Hepatocyte (in vitro differentiated cells): Measurements from ENCODE around the gene SLX9. TPM values are rescaled to one million over a fixed set of nuclear protein-coding genes. Genes with fewer than 3 reads are reported as not detected.

ENCODE experiments used
- DNase-seq: peaks from one replicate; pipeline ENCODE4 v3.0.0-alpha.2; 2016; ENCODE audit warnings: low spot score
- H2AFZ ChIP-seq: fragments of 200-600 bp; sonication (generic); 2 replicates; pipeline ENCODE4 v1.6.0; 2016; ENCODE audit warnings: antibody characterized with exemption, mild to moderate bottlenecking
- H3K27ac ChIP-seq: fragments of 200-600 bp; sonication (generic); 2 replicates; pipeline ENCODE4 v1.5.1; 2016; ENCODE audit warnings: mild to moderate bottlenecking
- H3K27me3 ChIP-seq: fragments of 200-600 bp; sonication (generic); 2 replicates; pipeline ENCODE4 v1.6.1; 2016
- H3K36me3 ChIP-seq: fragments of 200-600 bp; sonication (generic); replicated peaks from 2 replicates; pipeline ENCODE4 v1.5.1; 2016; ENCODE audit warnings: low read depth; ENCODE audit not compliant: insufficient read depth
- H3K4me1 ChIP-seq: fragments of 200-600 bp; sonication (generic); 2 replicates; pipeline ENCODE4 v1.5.1; 2016; ENCODE audit warnings: mild to moderate bottlenecking, moderate library complexity; ENCODE audit not compliant: insufficient read depth
- H3K4me2 ChIP-seq: fragments of 200-600 bp; sonication (generic); 2 replicates; pipeline ENCODE4 v1.6.0; 2016
- H3K4me3 ChIP-seq: fragments of 200-600 bp; sonication (generic); 2 replicates; pipeline ENCODE4 v1.5.1; 2016; ENCODE audit warnings: mild to moderate bottlenecking
- H3K79me2 ChIP-seq: fragments of 200-600 bp; sonication (generic); 2 replicates; pipeline ENCODE4 v1.6.0; 2017; ENCODE audit warnings: mild to moderate bottlenecking
- H3K9me2 ChIP-seq: fragments of 200-600 bp; sonication (generic); replicated peaks from 2 replicates; pipeline ENCODE4 v1.6.0; 2017; ENCODE audit warnings: mild to moderate bottlenecking; ENCODE audit not compliant: insufficient read depth
- H3K9me3 ChIP-seq: fragments of 200-600 bp; sonication (generic); 2 replicates; pipeline ENCODE4 v1.5.1; 2016; ENCODE audit warnings: low read depth, mild to moderate bottlenecking
- H4K20me1 ChIP-seq: fragments of 200-600 bp; sonication (generic); 2 replicates; pipeline ENCODE4 v1.6.0; 2016; ENCODE audit warnings: mild to moderate bottlenecking; ENCODE audit not compliant: insufficient read depth, poor library complexity, severe bottlenecking
- EZH2 ChIP-seq: fragments of 200-600 bp; sonication (generic); IDR thresholded peaks from 2 replicates; pipeline ENCODE4 v1.6.1; 2016; ENCODE audit warnings: antibody characterized with exemption, mild to moderate bottlenecking, borderline replicate concordance
- EZH2phosphoT487 ChIP-seq: fragments of 200-600 bp; sonication (generic); IDR thresholded peaks from one replicate; pipeline ENCODE4 v1.6.1; 2018; ENCODE audit warnings: antibody characterized with exemption, mild to moderate bottlenecking, low read depth, moderate library complexity; ENCODE audit not compliant: unreplicated experiment, severe bottlenecking
- WGBS: methylation state at CpG from one replicate; pipeline ENCODE4 v1.1.6; 2016; ENCODE audit warnings: low lambda C conversion rate; ENCODE audit errors: missing lambda C conversion rate; 5-methylcytosine and 5-hydroxymethylcytosine counted together
- polyA plus RNA-seq: library from polyadenylated mRNA; unstranded; fragments of >200 nt; fragmentation: Nextera tagmentation; extraction: Ambion mirVana; gene quantifications from 2 replicates; pipeline ENCODE4 v1.2.1, GENCODE V29; 2016
- total RNA-seq: library from RNA; depleted of rRNA; stranded (reverse); fragments of >200 nt; gene quantifications from 2 replicates; pipeline ENCODE4 v1.2.3, GENCODE V29; 2014
- TF ChIP-seq, protein P1 (sequence below): fragments of 200-600 bp; sonication (generic); IDR thresholded peaks from 2 replicates; pipeline ENCODE4 v1.5.1; 2016; ENCODE audit warnings: antibody characterized with exemption, mild to moderate bottlenecking; ENCODE audit not compliant: poor library complexity

SLX9 gene
- total and polyA plus RNA-seq, 2 experiments from 2014 or later: 16.3 to 33.2 TPM

DNA sequence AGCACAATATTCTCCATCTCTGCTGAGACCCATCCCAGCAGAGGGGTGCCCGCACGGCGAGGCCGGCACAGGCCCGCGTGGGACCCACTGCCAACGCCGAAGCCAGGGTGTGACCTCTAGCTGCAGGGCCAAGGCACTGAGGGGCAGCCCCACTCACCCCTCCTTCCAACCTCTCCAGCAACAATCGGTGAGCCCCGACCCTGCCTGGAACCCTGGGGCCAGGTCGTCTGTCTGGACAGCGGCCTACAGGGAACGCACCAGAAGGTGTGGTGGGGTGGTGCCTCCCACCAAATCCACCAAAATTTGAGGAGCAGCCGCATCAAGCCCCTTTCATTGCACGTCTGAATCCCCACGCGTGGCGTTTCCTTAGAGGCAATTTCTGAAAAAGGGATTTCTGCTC, 71.6 kb downstream of the SLX9 start:
- DNase-seq: no peak
- Histone ChIP-seq H3K9me2 (no peaks in the 10 kb centered on the region), H3K27me3 (no peaks in the 10 kb centered on the region), H3K27ac (peak overlapping the region; percentile 95), H3K79me2 (no peaks in the 10 kb centered on the region), H4K20me1 (no peaks in the 10 kb centered on the region), H3K4me3 (no peak overlapping the region), H3K36me3 (no peaks in the 10 kb centered on the region), H3K4me1 (peaks cover 32% of the 10 kb centered on the region), H3K4me2 (no peak overlapping the region), H2AFZ (no peak overlapping the region), H3K9me3 (no peaks in the 10 kb centered on the region)
- TF ChIP-seq EZH2phosphoT487 (no peak), EZH2 (no peak)
- TF ChIP-seq, protein P1, sequence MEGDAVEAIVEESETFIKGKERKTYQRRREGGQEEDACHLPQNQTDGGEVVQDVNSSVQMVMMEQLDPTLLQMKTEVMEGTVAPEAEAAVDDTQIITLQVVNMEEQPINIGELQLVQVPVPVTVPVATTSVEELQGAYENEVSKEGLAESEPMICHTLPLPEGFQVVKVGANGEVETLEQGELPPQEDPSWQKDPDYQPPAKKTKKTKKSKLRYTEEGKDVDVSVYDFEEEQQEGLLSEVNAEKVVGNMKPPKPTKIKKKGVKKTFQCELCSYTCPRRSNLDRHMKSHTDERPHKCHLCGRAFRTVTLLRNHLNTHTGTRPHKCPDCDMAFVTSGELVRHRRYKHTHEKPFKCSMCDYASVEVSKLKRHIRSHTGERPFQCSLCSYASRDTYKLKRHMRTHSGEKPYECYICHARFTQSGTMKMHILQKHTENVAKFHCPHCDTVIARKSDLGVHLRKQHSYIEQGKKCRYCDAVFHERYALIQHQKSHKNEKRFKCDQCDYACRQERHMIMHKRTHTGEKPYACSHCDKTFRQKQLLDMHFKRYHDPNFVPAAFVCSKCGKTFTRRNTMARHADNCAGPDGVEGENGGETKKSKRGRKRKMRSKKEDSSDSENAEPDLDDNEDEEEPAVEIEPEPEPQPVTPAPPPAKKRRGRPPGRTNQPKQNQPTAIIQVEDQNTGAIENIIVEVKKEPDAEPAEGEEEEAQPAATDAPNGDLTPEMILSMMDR: no peak
- WGBS: 96% methylated on average over 18 of the region's 18 CpGs

DNA sequence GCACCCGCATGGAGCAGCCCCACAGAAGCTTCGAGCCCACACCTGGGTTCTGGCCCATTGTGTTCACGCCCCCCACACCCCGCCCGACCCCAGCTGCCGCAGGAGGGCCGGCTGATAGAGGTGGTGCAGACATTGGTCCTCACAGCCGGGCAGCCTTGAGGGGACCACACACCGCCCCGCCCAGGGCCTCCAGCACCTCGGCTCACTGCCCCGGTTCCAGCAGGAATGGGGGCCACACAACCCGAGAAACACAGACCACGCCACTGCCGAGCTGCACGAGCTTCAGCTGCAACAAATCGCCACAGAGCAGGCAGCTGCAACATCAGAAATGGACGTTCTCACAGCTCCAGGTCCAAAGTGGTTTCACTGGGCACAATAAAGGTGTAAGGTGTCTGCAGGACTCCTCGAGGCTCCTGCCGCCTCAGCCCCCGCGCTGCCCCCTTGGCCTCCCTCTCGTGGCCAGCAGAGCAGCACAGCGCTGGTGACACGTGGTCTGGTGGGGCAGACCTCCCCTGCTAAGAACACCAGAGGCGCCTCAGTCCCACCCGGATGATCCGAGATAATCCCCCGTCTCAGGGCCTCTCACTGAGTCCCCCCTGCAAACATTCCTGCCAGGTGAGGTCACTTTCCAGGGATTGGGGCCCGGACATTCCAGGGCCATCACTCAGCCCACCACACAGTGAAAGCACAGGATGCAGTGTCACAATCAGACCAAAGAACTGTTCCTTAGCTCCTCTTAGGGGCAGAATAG, 72.3 kb downstream of the SLX9 start:
- no peaks in the 10 kb centered on the region for H3K36me3 ChIP-seq
- peak overlapping the region; percentile 95 for H3K27ac ChIP-seq
- H3K9me3 ChIP-seq: no peaks in the 10 kb centered on the region
- H3K4me2 ChIP-seq: peak overlapping the region; percentile 59
- H3K9me2 ChIP-seq: no peaks in the 10 kb centered on the region
- H3K4me3 ChIP-seq: no peak overlapping the region
- no peaks in the 10 kb centered on the region for H4K20me1 ChIP-seq
- peak; percentile 93 for DNase-seq
- H3K27me3 ChIP-seq: no peaks in the 10 kb centered on the region
- peaks cover 32% of the 10 kb centered on the region for H3K4me1 ChIP-seq
- no peak overlapping the region for H2AFZ ChIP-seq
- no peaks in the 10 kb centered on the region for H3K79me2 ChIP-seq
- TF ChIP-seq EZH2 (no peak), EZH2phosphoT487 (no peak)
- TF ChIP-seq, protein P1: peak; percentile 33
- WGBS: 51% methylated on average over 28 of the region's 30 CpGs

DNA sequence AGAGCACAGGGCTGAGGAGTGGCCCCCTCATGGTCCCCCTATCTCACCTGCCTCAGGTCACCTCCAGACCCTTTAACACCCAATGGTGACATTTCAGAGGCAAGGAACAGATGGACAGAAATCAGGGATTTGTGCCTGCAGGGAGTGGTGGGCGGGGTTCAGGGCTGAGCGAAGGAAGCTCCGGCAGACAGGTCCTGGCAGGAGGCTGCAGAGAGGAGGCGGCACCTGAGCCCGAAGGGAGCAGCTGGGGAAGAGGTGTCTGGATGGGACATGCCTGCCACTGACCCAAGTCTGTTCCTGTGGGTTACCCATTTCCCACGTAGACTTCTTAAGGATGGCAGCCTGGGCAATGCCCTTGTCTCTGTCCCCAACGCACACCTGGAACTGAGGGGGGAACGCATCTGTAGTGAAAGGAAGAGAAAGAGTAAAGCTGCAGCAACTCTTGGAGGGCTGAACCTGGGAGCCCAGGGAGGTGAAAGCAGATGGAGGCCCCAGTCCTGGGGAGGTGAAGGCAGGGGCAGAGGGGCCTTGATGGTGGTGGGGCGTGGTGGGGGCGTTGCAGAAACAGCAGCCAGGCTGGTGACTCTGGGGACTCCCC, 72.9 kb downstream of the SLX9 start:
- no peaks in the 10 kb centered on the region for H3K36me3 ChIP-seq
- peak overlapping the region; percentile 95 for H3K27ac ChIP-seq
- TF ChIP-seq EZH2phosphoT487 (no peak), EZH2 (no peak)
- TF ChIP-seq, protein P1: no peak
- H3K4me1 ChIP-seq: peaks cover 32% of the 10 kb centered on the region
- H3K9me2 ChIP-seq: no peaks in the 10 kb centered on the region
- WGBS: 41% methylated on average over 10 of the region's 10 CpGs
- H3K27me3 ChIP-seq: no peaks in the 10 kb centered on the region
- no peaks in the 10 kb centered on the region for H3K79me2 ChIP-seq
- peak overlapping the region; percentile 59 for H3K4me2 ChIP-seq
- H4K20me1 ChIP-seq: no peaks in the 10 kb centered on the region
- peak; percentile 81 for DNase-seq
- no peak overlapping the region for H3K4me3 ChIP-seq
- H2AFZ ChIP-seq: no peak overlapping the region
- H3K9me3 ChIP-seq: no peaks in the 10 kb centered on the region
